GM12878 (cell line): ENCODE results near the gene RETSAT.

ENCODE experiments used
- KDM1A ChIP-seq: fragments of 200-600 bp; sonication (generic); IDR thresholded peaks from 2 replicates; pipeline ENCODE4 v1.6.1; 2016; ENCODE audit warnings: borderline replicate concordance
- NFIC ChIP-seq: IDR thresholded peaks from 2 replicates; pipeline ENCODE4 v1.6.1; 2012; ENCODE audit warnings: low read depth, mild to moderate bottlenecking, inconsistent platforms, low read length, moderate library complexity
- RCOR1 ChIP-seq: conservative IDR thresholded peaks from 2 replicates; pipeline ENCODE4 v1.6.1; 2012; ENCODE audit warnings: low read depth, low read length, improper control_type of control experiment
- TARDBP ChIP-seq: IDR thresholded peaks from 2 replicates; pipeline ENCODE4 v1.6.1; 2016; ENCODE audit warnings: borderline replicate concordance
- YY1 ChIP-seq: IDR thresholded peaks from 2 replicates; pipeline ENCODE4 v1.6.1; 2011; ENCODE audit warnings: low read depth, mild to moderate bottlenecking, low read length
- ZSCAN29 ChIP-seq: fragments of 450-650 bp; IDR thresholded peaks from 2 replicates; pipeline ENCODE4 v1.6.1; 2017; ENCODE audit warnings: mild to moderate bottlenecking, moderate library complexity
- TF ChIP-seq, protein P1 (sequence below), 3 experiments: IDR thresholded peaks in 2 of 3; conservative IDR thresholded peaks in 1 of 3; 2 replicates each; pipeline ENCODE4 v1.5.1; 2011; ENCODE audit warnings: low read depth in 3 of 3, low read length in 3 of 3, mild to moderate bottlenecking in 3 of 3, control low read depth in 2 of 3, moderate library complexity in 2 of 3, inconsistent platforms in 1 of 3, mixed read lengths in 1 of 3; ENCODE audit not compliant: control insufficient read depth in 2 of 3, insufficient read depth in 1 of 3; ENCODE audit errors: extremely low read depth in 1 of 3
- TF ChIP-seq, protein P2 (sequence below): IDR thresholded peaks from 2 replicates; pipeline ENCODE4 v1.6.1; 2012; ENCODE audit warnings: low read depth, low read length, improper control_type of control experiment

DNA sequence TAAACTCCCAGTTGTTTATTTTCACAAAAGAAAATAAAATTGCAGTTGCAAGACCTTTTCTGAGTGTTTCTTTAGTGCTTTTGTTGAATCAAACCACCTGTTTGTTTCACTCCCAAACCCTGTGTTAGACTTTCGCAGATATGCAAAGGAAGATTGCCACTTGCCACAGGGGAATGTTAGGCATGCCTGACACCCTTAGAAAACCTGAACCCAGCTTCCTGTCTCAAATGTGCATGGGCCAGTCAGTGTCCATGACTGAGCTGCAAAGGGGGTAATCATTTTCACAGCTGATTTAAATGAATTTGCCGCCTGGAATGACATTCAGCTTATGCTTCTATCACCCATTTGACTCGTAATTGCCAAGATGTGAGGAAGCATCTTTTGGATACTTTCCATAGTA, 44.0 kb downstream of the RETSAT start:
- no peak for TF ChIP-seq NFIC
- no peak for TF ChIP-seq YY1
- no peak for TF ChIP-seq ZSCAN29
- no peak for TF ChIP-seq KDM1A
- TF ChIP-seq, protein P1, sequence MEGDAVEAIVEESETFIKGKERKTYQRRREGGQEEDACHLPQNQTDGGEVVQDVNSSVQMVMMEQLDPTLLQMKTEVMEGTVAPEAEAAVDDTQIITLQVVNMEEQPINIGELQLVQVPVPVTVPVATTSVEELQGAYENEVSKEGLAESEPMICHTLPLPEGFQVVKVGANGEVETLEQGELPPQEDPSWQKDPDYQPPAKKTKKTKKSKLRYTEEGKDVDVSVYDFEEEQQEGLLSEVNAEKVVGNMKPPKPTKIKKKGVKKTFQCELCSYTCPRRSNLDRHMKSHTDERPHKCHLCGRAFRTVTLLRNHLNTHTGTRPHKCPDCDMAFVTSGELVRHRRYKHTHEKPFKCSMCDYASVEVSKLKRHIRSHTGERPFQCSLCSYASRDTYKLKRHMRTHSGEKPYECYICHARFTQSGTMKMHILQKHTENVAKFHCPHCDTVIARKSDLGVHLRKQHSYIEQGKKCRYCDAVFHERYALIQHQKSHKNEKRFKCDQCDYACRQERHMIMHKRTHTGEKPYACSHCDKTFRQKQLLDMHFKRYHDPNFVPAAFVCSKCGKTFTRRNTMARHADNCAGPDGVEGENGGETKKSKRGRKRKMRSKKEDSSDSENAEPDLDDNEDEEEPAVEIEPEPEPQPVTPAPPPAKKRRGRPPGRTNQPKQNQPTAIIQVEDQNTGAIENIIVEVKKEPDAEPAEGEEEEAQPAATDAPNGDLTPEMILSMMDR (IDR thresholded peaks at IDR 0.05 in 2 of 3, conservative IDR thresholded peaks at IDR 0.05 in 1 of 3; ENCODE audit: control insufficient read depth in 2 of 3, extremely low read depth in 1 of 3, insufficient read depth in 1 of 3, low read depth in 3 of 3, low read length in 3 of 3) = no peak
- TF ChIP-seq, protein P2, sequence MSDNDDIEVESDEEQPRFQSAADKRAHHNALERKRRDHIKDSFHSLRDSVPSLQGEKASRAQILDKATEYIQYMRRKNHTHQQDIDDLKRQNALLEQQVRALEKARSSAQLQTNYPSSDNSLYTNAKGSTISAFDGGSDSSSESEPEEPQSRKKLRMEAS = no peak
- no peak for TF ChIP-seq TARDBP
- no peak for TF ChIP-seq RCOR1
